HEK293 (cell line): ENCODE results near the gene SFRP4.

ENCODE experiments used
- ATF2 ChIP-seq: fragments of 450-650 bp; formaldehyde crosslinking; IDR thresholded peaks from 2 replicates; pipeline ENCODE4 v1.5.1; 2016; ENCODE audit warnings: missing biosample characterization, missing genetic modification characterization, low read depth
- EGR2 ChIP-seq: fragments of 450-650 bp; formaldehyde crosslinking; IDR thresholded peaks from 2 replicates; pipeline ENCODE4 v1.5.1; 2016; ENCODE audit warnings: low read depth, missing biosample characterization, missing genetic modification characterization
- HIC1 ChIP-seq: fragments of 450-650 bp; formaldehyde crosslinking; IDR thresholded peaks from 2 replicates; pipeline ENCODE4 v1.5.1; 2016; ENCODE audit warnings: missing biosample characterization, missing genetic modification characterization
- IKZF3 ChIP-seq: fragments of 450-650 bp; IDR thresholded peaks from 2 replicates; pipeline ENCODE4 v1.5.0; 2018; ENCODE audit warnings: missing biosample characterization, mild to moderate bottlenecking, missing genetic modification characterization, moderate library complexity
- KLF9 ChIP-seq: fragments of 450-650 bp; formaldehyde crosslinking; IDR thresholded peaks from 2 replicates; pipeline ENCODE4 v1.5.1; 2016; ENCODE audit warnings: missing biosample characterization, missing genetic modification characterization, low read depth
- SALL2 ChIP-seq: fragments of 450-650 bp; formaldehyde crosslinking; IDR thresholded peaks from 2 replicates; pipeline ENCODE4 v1.5.0; 2017; ENCODE audit warnings: missing biosample characterization, mild to moderate bottlenecking, missing genetic modification characterization, borderline replicate concordance
- SCRT1 ChIP-seq: fragments of 450-650 bp; formaldehyde crosslinking; IDR thresholded peaks from 2 replicates; pipeline ENCODE4 v1.5.1; 2016; ENCODE audit warnings: missing biosample characterization, missing genetic modification characterization, borderline replicate concordance
- TCF7L2 ChIP-seq: IDR thresholded peaks from 2 replicates; pipeline ENCODE4 v1.6.1; 2011; ENCODE audit warnings: low read depth, mild to moderate bottlenecking, inconsistent platforms, low read length, moderate library complexity, borderline replicate concordance
- ZEB2 ChIP-seq: fragments of 450-650 bp; formaldehyde crosslinking; IDR thresholded peaks from 2 replicates; pipeline ENCODE4 v1.5.1; 2016; ENCODE audit warnings: missing biosample characterization, missing genetic modification characterization
- ZNF248 ChIP-seq: fragments of 450-650 bp; formaldehyde crosslinking; IDR thresholded peaks from 2 replicates; pipeline ENCODE4 v1.5.1; 2017; ENCODE audit warnings: missing biosample characterization, missing genetic modification characterization
- ZNF26 ChIP-seq: fragments of 450-650 bp; formaldehyde crosslinking; IDR thresholded peaks from 2 replicates; pipeline ENCODE4 v1.5.1; 2016; ENCODE audit warnings: missing biosample characterization, missing genetic modification characterization
- ZNF274 ChIP-seq, 2 experiments: fragments of 200-500 bp in 1 of 2; fragments of 450-650 bp in 1 of 2; sonication (Bioruptor generic) in 1 of 2; formaldehyde crosslinking in 1 of 2; IDR thresholded peaks; 2 replicates each; pipeline versions ENCODE4 v1.5.1 to v1.6.1; 2014 to 2016; ENCODE audit warnings: borderline replicate concordance in 1 of 2, inconsistent platforms in 1 of 2, low read length in 1 of 2, missing biosample characterization in 1 of 2, missing genetic modification characterization in 1 of 2
- ZNF37A ChIP-seq: fragments of 450-650 bp; IDR thresholded peaks from 2 replicates; pipeline ENCODE4 v1.5.1; 2018; ENCODE audit warnings: missing biosample characterization, missing genetic modification characterization
- ZNF555 ChIP-seq: fragments of 450-650 bp; formaldehyde crosslinking; conservative IDR thresholded peaks from 2 replicates; pipeline ENCODE4 v1.5.1; 2017; ENCODE audit warnings: missing biosample characterization, mild to moderate bottlenecking, missing genetic modification characterization, inconsistent platforms
- ZNF623 ChIP-seq: fragments of 450-650 bp; formaldehyde crosslinking; IDR thresholded peaks from 2 replicates; pipeline ENCODE4 v1.5.1; 2016; ENCODE audit warnings: missing biosample characterization, missing genetic modification characterization
- ZNF701 ChIP-seq: fragments of 450-650 bp; formaldehyde crosslinking; IDR thresholded peaks from 2 replicates; pipeline ENCODE4 v1.5.1; 2016; ENCODE audit warnings: missing biosample characterization, missing genetic modification characterization
- ZNF768 ChIP-seq: fragments of 450-650 bp; formaldehyde crosslinking; IDR thresholded peaks from 2 replicates; pipeline ENCODE4 v1.5.1; 2018; ENCODE audit warnings: missing biosample characterization, mild to moderate bottlenecking, missing genetic modification characterization
- ZNF776 ChIP-seq: fragments of 450-650 bp; formaldehyde crosslinking; IDR thresholded peaks from 2 replicates; pipeline ENCODE4 v1.5.0; 2017; ENCODE audit warnings: missing biosample characterization, missing genetic modification characterization, borderline replicate concordance
- TF ChIP-seq, protein P1 (sequence below): fragments of 450-650 bp; formaldehyde crosslinking; IDR thresholded peaks from 2 replicates; pipeline ENCODE4 v1.5.1; 2016; ENCODE audit warnings: missing biosample characterization, missing genetic modification characterization, borderline replicate concordance

Gene SFRP4

DNA sequence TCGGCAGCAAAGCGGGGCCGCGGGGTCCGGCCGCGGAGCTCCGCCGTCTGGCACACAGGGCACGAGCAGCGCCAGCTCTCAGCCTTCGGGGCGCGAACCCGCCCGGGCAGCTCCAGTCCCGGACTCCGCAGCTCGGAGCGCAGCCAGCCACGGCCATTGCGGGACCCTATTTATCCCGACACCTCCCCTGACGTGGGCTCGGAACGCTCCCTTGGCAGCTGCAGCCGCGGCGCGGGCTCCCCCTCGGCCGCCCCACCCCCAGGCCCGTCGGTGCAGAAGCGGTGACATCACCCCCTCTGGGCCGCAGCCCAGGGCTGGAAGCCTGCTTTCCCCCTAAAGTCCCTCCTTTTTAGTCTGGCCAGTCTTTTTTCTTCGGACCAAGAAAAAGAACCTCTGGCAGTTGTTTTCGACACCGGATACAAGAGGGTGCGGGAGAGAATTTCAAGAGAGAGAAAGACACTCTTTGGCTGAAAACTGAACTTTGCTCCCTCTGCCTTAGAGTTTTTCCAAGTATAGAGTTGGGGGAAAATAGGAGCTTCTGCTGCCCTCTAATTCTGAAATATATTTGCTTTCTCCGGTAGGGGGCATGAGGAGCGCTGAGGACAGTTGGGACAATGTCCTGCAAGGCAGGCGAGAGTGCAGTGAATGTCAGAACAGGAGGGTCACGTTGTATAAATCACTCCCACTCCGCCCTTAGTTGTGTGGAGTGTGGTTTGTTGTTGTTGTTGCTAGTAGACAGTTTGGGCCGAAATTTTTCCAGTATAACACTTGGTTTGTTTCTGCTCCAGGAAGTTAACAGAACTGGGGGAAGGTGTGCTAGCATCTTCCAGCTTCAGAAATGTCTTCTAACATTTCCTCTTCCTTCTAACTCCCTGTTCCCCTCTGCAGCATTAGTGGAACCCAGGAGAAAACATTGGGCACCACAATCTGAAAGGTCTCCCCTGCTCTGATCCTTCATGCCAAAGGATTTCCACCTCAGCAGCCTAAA, at the start of gene SFRP4 (continued):
- TF ChIP-seq ZNF26 (no peak), KLF9 (tag by site-specific recombination) (peak; percentile 41; the same call in 1 of the 2 replicates), SALL2 (tag by site-specific recombination) (no peak), HIC1 (tag by site-specific recombination) (peak; percentile 39; the same call in 1 of the 2 replicates), ZNF555 (tag by site-specific recombination) (no peak), ZNF768 (tag by site-specific recombination) (no peak), SCRT1 (tag by site-specific recombination) (no peak), ZNF701 (tag by site-specific recombination) (no peak), IKZF3 (peak; percentile 51), ZNF248 (tag by site-specific recombination) (no peak), ZNF37A (tag by site-specific recombination) (no peak), EGR2 (no peak), ZEB2 (tag by site-specific recombination) (peak; percentile 39; the same call in 1 of the 2 replicates), ZNF776 (no peak), TCF7L2 (no peak), ATF2 (tag by site-specific recombination) (peak; percentile 87), ZNF623 (no peak), ZNF274 (IDR thresholded peaks at IDR 0.05; ENCODE audit: low read length) (no peak), ZNF274 (tag by site-specific recombination; IDR thresholded peaks at IDR 0.05; ENCODE audit: borderline replicate concordance) (no peak)
- TF ChIP-seq, protein P1, sequence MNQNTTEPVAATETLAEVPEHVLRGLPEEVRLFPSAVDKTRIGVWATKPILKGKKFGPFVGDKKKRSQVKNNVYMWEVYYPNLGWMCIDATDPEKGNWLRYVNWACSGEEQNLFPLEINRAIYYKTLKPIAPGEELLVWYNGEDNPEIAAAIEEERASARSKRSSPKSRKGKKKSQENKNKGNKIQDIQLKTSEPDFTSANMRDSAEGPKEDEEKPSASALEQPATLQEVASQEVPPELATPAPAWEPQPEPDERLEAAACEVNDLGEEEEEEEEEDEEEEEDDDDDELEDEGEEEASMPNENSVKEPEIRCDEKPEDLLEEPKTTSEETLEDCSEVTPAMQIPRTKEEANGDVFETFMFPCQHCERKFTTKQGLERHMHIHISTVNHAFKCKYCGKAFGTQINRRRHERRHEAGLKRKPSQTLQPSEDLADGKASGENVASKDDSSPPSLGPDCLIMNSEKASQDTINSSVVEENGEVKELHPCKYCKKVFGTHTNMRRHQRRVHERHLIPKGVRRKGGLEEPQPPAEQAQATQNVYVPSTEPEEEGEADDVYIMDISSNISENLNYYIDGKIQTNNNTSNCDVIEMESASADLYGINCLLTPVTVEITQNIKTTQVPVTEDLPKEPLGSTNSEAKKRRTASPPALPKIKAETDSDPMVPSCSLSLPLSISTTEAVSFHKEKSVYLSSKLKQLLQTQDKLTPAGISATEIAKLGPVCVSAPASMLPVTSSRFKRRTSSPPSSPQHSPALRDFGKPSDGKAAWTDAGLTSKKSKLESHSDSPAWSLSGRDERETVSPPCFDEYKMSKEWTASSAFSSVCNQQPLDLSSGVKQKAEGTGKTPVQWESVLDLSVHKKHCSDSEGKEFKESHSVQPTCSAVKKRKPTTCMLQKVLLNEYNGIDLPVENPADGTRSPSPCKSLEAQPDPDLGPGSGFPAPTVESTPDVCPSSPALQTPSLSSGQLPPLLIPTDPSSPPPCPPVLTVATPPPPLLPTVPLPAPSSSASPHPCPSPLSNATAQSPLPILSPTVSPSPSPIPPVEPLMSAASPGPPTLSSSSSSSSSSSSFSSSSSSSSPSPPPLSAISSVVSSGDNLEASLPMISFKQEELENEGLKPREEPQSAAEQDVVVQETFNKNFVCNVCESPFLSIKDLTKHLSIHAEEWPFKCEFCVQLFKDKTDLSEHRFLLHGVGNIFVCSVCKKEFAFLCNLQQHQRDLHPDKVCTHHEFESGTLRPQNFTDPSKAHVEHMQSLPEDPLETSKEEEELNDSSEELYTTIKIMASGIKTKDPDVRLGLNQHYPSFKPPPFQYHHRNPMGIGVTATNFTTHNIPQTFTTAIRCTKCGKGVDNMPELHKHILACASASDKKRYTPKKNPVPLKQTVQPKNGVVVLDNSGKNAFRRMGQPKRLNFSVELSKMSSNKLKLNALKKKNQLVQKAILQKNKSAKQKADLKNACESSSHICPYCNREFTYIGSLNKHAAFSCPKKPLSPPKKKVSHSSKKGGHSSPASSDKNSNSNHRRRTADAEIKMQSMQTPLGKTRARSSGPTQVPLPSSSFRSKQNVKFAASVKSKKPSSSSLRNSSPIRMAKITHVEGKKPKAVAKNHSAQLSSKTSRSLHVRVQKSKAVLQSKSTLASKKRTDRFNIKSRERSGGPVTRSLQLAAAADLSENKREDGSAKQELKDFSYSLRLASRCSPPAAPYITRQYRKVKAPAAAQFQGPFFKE (tag by site-specific recombination) = no peak
